ENCODE measurements around the gene FOSB.

DNA sequence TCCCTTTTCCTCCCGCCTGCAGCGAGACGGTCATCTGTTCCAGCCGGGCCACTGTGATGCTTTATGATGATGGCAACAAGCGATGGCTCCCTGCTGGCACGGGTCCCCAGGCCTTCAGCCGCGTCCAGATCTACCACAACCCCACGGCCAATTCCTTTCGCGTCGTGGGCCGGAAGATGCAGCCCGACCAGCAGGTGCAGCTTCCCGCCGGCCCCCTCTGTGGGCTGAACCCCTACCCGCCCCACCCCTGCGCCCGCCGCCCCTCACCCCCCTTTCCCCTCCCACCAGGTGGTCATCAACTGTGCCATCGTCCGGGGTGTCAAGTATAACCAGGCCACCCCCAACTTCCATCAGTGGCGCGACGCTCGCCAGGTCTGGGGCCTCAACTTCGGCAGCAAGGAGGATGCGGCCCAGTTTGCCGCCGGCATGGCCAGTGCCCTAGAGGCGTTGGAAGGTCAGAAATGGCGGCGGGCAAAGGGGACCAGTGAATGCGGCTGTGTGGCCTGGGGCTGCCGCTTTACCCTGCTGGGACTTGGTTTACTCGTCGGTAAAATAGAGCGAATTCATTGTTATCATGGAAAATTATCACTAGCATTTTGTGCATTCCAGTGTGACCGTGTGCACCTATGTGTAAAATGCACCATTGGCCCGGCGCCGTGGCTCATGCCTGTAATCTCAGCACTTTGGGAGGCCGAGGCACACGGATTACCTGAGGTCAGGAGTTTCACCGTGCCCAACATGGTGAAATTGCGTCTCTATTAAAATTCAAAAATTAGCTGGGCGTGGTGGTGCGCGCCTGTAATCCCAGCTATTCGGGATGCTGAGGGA lies 50.1 kb downstream of the FOSB start:
- TF ChIP-seq, protein P1, sequence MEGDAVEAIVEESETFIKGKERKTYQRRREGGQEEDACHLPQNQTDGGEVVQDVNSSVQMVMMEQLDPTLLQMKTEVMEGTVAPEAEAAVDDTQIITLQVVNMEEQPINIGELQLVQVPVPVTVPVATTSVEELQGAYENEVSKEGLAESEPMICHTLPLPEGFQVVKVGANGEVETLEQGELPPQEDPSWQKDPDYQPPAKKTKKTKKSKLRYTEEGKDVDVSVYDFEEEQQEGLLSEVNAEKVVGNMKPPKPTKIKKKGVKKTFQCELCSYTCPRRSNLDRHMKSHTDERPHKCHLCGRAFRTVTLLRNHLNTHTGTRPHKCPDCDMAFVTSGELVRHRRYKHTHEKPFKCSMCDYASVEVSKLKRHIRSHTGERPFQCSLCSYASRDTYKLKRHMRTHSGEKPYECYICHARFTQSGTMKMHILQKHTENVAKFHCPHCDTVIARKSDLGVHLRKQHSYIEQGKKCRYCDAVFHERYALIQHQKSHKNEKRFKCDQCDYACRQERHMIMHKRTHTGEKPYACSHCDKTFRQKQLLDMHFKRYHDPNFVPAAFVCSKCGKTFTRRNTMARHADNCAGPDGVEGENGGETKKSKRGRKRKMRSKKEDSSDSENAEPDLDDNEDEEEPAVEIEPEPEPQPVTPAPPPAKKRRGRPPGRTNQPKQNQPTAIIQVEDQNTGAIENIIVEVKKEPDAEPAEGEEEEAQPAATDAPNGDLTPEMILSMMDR (IDR thresholded peaks at IDR 0.05): no peak
- TF ChIP-seq POLR2AphosphoS5 (IDR thresholded peaks at IDR 0.05) (no peak), EP300 (IDR thresholded peaks at IDR 0.05) (no peak)
